Neural progenitor cell (in vitro differentiated cells): ENCODE data around the gene SLC36A3. TPM values are rescaled to one million over a fixed set of nuclear protein-coding genes. Genes with fewer than 3 reads are reported as not detected.

ENCODE experiments used
- DNase-seq: peaks from one replicate; pipeline ENCODE4 v3.0.0-alpha.2; 2016; ENCODE audit warnings: low spot score
- H2AFZ ChIP-seq: fragments of 200-600 bp; sonication (generic); replicated peaks from 2 replicates; pipeline ENCODE4 v1.6.1; 2016; ENCODE audit warnings: antibody characterized with exemption
- H3F3A ChIP-seq: fragments of 200-600 bp; sonication (generic); 2 replicates; pipeline ENCODE4 v1.6.1; 2016; ENCODE audit warnings: antibody characterized with exemption, low read depth
- H3K27ac ChIP-seq: fragments of 200-600 bp; sonication (generic); 2 replicates; pipeline ENCODE4 v1.5.1; 2016; ENCODE audit warnings: mild to moderate bottlenecking
- H3K27me3 ChIP-seq: fragments of 200-600 bp; sonication (generic); 2 replicates; pipeline ENCODE4 v1.6.1; 2016; ENCODE audit warnings: mild to moderate bottlenecking, moderate library complexity
- H3K36me3 ChIP-seq: fragments of 200-600 bp; sonication (generic); 2 replicates; pipeline ENCODE4 v1.5.1; 2016
- H3K4me1 ChIP-seq: fragments of 200-600 bp; sonication (generic); 2 replicates; pipeline ENCODE4 v1.6.1; 2016; ENCODE audit warnings: mixed run types
- H3K4me2 ChIP-seq: fragments of 200-600 bp; sonication (generic); 2 replicates; pipeline ENCODE4 v1.6.1; 2016
- H3K4me3 ChIP-seq: fragments of 200-600 bp; sonication (generic); 2 replicates; pipeline ENCODE4 v1.5.1; 2016
- H3K79me2 ChIP-seq: fragments of 200-600 bp; sonication (generic); 2 replicates; pipeline ENCODE4 v1.6.1; 2016; ENCODE audit warnings: low read depth
- H3K9ac ChIP-seq: fragments of 200-600 bp; sonication (generic); 2 replicates; pipeline ENCODE4 v1.6.1; 2016
- H3K9me3 ChIP-seq: fragments of 200-600 bp; sonication (generic); 2 replicates; pipeline ENCODE4 v1.5.1; 2016; ENCODE audit warnings: low read depth
- H4K20me1 ChIP-seq: fragments of 200-600 bp; sonication (generic); 2 replicates; pipeline ENCODE4 v1.6.1; 2016; ENCODE audit warnings: low read depth
- H3K27ac Mint-ChIP-seq: 3 replicates; pipeline ENCODE4 v1.8.0; 2021; ENCODE audit warnings: mixed read lengths
- H3K27me3 Mint-ChIP-seq: 2 replicates; pipeline ENCODE4 v1.8.0; 2022; ENCODE audit warnings: low read depth, mild to moderate bottlenecking, inconsistent platforms, moderate library complexity, mixed read lengths; ENCODE audit not compliant: insufficient read depth
- H3K36me3 Mint-ChIP-seq: 3 replicates; pipeline ENCODE4 v1.8.0; 2021; ENCODE audit warnings: mixed read lengths
- H3K4me1 Mint-ChIP-seq: 3 replicates; pipeline ENCODE4 v1.8.0; 2021; ENCODE audit warnings: mixed read lengths
- H3K4me3 Mint-ChIP-seq: 3 replicates; pipeline ENCODE4 v1.8.0; 2021; ENCODE audit warnings: mild to moderate bottlenecking, moderate library complexity, mixed read lengths
- H3K9me3 Mint-ChIP-seq: 3 replicates; pipeline ENCODE4 v1.8.0; 2020; ENCODE audit warnings: mixed read lengths
- CTCF ChIP-seq: fragments of 200-600 bp; sonication (generic); IDR thresholded peaks from 2 replicates; pipeline ENCODE4 v1.5.1; 2017; ENCODE audit warnings: antibody characterized with exemption, mild to moderate bottlenecking
- EZH2 ChIP-seq: fragments of 200-600 bp; sonication (generic); IDR thresholded peaks from 2 replicates; pipeline ENCODE4 v1.6.1; 2017; ENCODE audit warnings: antibody characterized with exemption, mild to moderate bottlenecking, moderate library complexity
- EZH2phosphoT487 ChIP-seq: fragments of 200-600 bp; sonication (generic); IDR thresholded peaks from 2 replicates; pipeline ENCODE4 v1.6.1; 2017; ENCODE audit warnings: antibody characterized with exemption
- total RNA-seq: library from RNA; depleted of rRNA; stranded (reverse); fragments of >200 nt; gene quantifications from 2 replicates; pipeline ENCODE4 v1.2.3, GENCODE V29; 2015; ENCODE audit warnings: low replicate concordance

Gene SLC36A3
- total RNA-seq, 1 donor from 2014 or later, result not detected

GRCh38 chr5:151227918-151228447 lies 75.6 kb downstream of the SLC36A3 start:
- Histone ChIP-seq H3K36me3 (no peaks in the 10 kb centered on the region), H3K4me2 (no peak overlapping the region), H2AFZ (no peak overlapping the region), H3K9me3 (no peaks in the 10 kb centered on the region), H3F3A (no peaks in the 10 kb centered on the region), H3K4me1 (peaks cover 3% of the 10 kb centered on the region), H3K4me3 (no peak overlapping the region), H3K79me2 (no peaks in the 10 kb centered on the region), H4K20me1 (no peaks in the 10 kb centered on the region), H3K27me3 (peaks cover 10% of the 10 kb centered on the region), H3K9ac (no peak overlapping the region), H3K27ac (no peak overlapping the region)
- H3K4me1 Mint-ChIP-seq, result peaks cover 5% of the 10 kb centered on the region
- DNase-seq, result no peak
- no peaks in the 10 kb centered on the region for H3K9me3 Mint-ChIP-seq
- TF ChIP-seq CTCF (no peak), EZH2 (no peak), EZH2phosphoT487 (no peak)
- no peaks in the 10 kb centered on the region for H3K36me3 Mint-ChIP-seq
- H3K4me3 Mint-ChIP-seq, result no peak overlapping the region
- H3K27ac Mint-ChIP-seq, result no peak overlapping the region
- H3K27me3 Mint-ChIP-seq, result peaks cover 11% of the 10 kb centered on the region

Other genes with a start within 250 kb of the SLC36A3 start
- gene TNIP1, start 222.7 kb downstream of the SLC36A3 start, total RNA-seq, result 33.5 and 49.7 TPM in 2 replicates
- gene ANXA6, start 146.0 kb downstream of the SLC36A3 start, total RNA-seq, result 95.0 and 97.6 TPM in 2 replicates
- gene CCDC69, start 79.7 kb downstream of the SLC36A3 start, total RNA-seq, result 0.03 and 0.07 TPM in 2 replicates
- 19.4 TPM in 2 replicates for gene GM2A, start 50.6 kb downstream of the SLC36A3 start, total RNA-seq
- not detected in 2 replicates for gene SLC36A2, start 43.8 kb upstream of the SLC36A3 start, total RNA-seq
- 7.8 and 8.4 TPM in 2 replicates for gene SLC36A1, start 143.8 kb upstream of the SLC36A3 start, total RNA-seq